ENCODE data around the gene ADORA1.

DNA sequence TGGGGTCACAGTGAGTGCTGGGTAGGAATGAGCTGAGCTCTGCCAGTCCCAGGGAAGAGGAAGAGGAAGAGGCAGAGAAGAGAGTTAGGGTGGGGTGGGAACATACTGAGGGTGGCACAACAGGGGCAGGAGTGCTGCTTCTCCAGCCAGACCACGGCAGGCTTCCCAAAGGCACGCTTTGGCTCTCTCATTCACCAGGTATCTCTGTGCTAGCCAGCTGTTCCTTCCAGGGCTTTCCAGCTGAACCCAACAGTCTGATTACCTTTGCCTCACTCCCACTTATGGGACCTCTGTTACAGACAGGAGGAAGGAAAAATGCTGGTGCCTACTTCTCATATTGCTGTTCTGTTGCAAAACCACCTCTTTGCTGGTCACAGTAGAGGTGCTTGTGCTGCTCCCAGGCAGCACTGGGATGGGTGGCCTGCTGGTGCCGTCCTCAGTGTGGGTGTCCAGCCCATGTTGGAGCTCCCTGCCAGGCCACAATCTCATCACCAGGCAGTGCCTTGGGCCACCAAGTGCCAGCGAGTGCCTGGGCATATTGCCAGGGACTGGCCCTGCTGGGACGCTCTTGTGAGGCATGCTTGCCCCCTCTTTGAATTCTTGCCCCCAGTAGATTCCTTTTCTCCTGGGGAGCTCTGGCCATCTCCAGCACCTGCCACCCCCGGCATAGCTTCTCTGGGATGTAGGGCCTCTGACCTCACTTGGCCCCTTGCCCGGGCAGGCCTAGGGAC lies 2.1 kb downstream of the ADORA1 start:
- TF ChIP-seq CTCF (IDR thresholded peaks at IDR 0.05; ENCODE audit: insufficient read depth, low read length, poor library complexity, severe bottlenecking), result no peak
- no peak for TF ChIP-seq EZH2phosphoT487 (conservative IDR thresholded peaks at IDR 0.05; ENCODE audit: low read length)

All from SU-DHL-6 (cell line).